HG03095 (cell line): ENCODE measurements around the gene SLC26A2.

Experiments used
- ATAC-seq: cut with Tn5 transposase; IDR thresholded peaks from one replicate; pipeline ENCODE4 v1.9.1; 2021; ENCODE audit warnings: moderate library complexity; ENCODE audit not compliant: unreplicated experiment

The SLC26A2 gene

DNA sequence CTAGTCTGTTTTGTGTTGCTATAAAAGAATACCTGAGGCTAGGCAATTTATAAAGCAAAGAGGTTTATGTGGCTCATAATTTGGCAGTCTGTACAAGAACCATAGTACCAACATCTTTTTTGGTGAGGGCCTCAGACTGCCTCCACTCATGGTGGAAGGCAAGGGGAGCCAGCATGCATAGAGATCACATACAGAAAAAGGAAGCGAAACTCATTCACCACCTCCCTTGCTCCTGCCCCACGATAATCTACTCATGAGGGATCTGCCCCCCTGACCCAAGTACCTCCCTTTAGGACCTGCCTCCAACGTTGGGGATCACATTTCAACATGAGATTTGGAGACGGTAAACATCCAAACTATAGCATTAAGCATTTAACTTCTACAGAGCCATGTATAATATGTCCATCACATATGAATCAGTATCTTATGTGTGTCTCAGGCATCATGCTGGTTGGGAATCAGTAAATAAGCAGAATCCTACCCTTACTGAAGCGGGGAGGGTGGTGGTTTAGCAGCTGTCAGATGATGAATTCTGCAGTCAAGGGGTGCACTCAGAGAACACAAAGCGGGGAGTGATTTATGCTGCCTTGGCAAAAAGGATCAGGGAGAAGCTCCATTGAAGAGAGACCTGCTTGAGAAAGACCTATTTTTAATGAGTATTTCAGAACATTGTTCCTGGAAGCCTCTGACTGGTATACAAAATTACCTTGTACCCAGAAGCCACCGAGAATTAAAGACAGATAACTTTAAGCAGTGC, 74.8 kb downstream of the SLC26A2 start:
- ATAC-seq = peak; percentile 92

DNA sequence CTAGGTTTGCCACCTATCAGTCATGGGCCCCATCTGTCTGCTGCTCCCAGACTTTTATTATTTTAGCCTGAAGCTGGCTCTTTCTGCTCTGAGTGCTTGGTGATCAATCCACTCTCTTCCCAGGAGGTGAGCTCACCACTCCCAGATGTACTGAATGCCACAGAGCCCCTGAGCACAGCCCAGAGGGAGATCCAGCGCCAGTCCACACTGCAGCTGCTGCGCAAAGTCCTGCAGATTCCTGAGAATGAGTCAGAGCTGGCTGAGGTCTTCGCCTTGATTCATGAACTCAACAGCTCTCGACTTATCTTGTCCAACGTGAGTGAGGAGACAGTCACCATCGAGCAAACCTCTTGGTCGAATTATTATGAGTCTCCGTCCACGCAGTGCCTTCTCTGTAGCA, 76.0 kb downstream of the SLC26A2 start:
- no peak for ATAC-seq
